Right lobe of liver (tissue), 6 donors: ENCODE results near the gene MGRN1. TPM values are rescaled to one million over a fixed set of nuclear protein-coding genes. Genes with fewer than 3 reads are reported as not detected.
A peak's percentile ranks its signal among the peaks of the same experiment; 100 is the strongest.

ENCODE experiments used
- ATAC-seq, 4 donors: fragments of 200-7000 bp; cut with Tn5 transposase; one replicate each; pipeline ENCODE4 v1.9.1; 2020; ENCODE audit warnings: mild to moderate bottlenecking in 4 of 4, moderate library complexity in 4 of 4
- DNase-seq, 3 donors: peaks; one replicate each; pipeline ENCODE4 v3.0.0-alpha.2; 2020
- H3K27ac ChIP-seq, 3 donors: fragments of 200-600 bp; one replicate each; pipeline ENCODE4 v1.8.0; 2022
- H3K27me3 ChIP-seq, 2 donors: fragments of 200-600 bp; one replicate each; pipeline ENCODE4 v1.8.0; 2022
- H3K36me3 ChIP-seq, 4 donors: fragments of 200-600 bp; sonication (generic) in 1 of 4; one replicate each; pipeline versions ENCODE4 v1.5.1 to v1.8.0; 2017 to 2022; ENCODE audit warnings: control low read depth in 1 of 4
- H3K4me1 ChIP-seq, 4 donors: fragments of 200-600 bp; sonication (generic) in 1 of 4; one replicate each; pipeline versions ENCODE4 v1.5.1 to v1.8.0; 2017 to 2022; ENCODE audit warnings: control low read depth in 1 of 4
- H3K4me3 ChIP-seq, 3 donors: fragments of 200-600 bp; one replicate each; pipeline ENCODE4 v1.8.0; 2022
- H3K9me3 ChIP-seq, 4 donors: fragments of 200-600 bp; sonication (generic) in 1 of 4; one replicate each; pipeline versions ENCODE4 v1.5.1 to v1.8.0; 2017 to 2022; ENCODE audit warnings: control low read depth in 1 of 4
- POLR2A ChIP-seq: fragments of 450-650 bp; IDR thresholded peaks from one replicate; pipeline ENCODE4 v1.6.1; 2017; ENCODE audit warnings: antibody characterized with exemption, mild to moderate bottlenecking
- WGBS: methylation state at CpG from one replicate; pipeline ENCODE4 v1.1.6; 2018; ENCODE audit warnings: low coverage, low lambda C conversion rate; ENCODE audit not compliant: insufficient coverage; ENCODE audit errors: missing lambda C conversion rate; 5-methylcytosine and 5-hydroxymethylcytosine counted together
- intact Hi-C, 2 donors: fragments of 100-400 bp; cut with DNase I; formaldehyde crosslinking; loops; one replicate each; pipeline versions ENCODE4 v1.11.2 to v1.14.1; 2022
- total RNA-seq, 6 experiments: library from RNA; depleted of rRNA in 2 of 6; stranded (reverse); fragments of >200 nt in 2 of 6; fragmentation: NEBNext Ultra II Directional in 3 of 6; extraction: Animal tissue kit (Norgen Biotek cat#: 25700) in 3 of 6; gene quantifications; one replicate each; pipeline versions ENCODE4 v1.1.0 to v1.2.4, GENCODE V29; 2016 to 2023
- TF ChIP-seq, protein P1 (sequence below), 4 donors: fragments of 200-600 bp in 3 of 4; fragments of 450-650 bp in 1 of 4; IDR thresholded peaks; one replicate each; pipeline versions ENCODE4 v1.5.1 to v1.8.0; 2016 to 2022; ENCODE audit warnings: antibody characterized with exemption in 4 of 4, mild to moderate bottlenecking in 2 of 4
- donor health status: DM: no; HTN: yes; CAD: no.
- donor health status: DM: no; HTN: no; CAD: no.
- donor health status: DM: no; HTN: no; CAD: no.
- donor health status: DM: no; HTN: yes; CAD: no.
- donor health status: DM: no; HTN: yes; CAD: no.

The MGRN1 gene
- total RNA-seq, 6 experiments from 2014 or later: 42.5 to 67.3 (median 49.5) TPM

DNA sequence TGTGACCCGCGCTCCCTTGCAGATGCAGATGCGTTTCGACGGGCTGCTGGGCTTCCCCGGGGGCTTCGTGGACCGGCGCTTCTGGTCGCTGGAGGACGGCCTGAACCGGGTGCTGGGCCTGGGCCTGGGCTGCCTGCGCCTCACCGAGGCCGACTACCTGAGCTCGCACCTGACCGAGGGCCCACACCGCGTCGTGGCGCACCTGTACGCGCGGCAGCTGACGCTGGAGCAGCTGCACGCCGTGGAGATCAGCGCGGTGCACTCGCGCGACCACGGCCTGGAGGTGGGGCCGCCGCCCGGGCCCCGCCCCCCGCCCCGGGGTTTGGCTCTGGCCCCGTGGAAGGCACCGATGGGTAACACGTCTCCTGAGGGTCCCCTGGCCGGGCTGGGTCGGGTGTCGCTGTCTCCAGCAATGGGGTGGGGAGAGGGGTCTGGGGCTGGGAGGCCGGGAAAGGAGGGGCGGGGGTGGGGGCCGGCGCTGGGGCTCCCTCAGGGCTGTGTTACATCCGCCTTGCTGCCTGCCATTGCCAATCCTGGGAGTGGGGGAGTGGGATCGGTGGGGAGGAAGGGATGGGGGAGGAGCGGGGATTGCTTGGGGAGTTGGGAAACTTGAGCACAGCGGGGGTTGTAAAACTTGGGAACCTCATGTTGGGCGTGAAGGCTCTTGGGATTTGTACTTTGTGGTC is 69.5 kb downstream of the MGRN1 start:
- peak overlapping the region; percentile 44 to 84 (median 62) for H3K27ac ChIP-seq
- H3K36me3 ChIP-seq: peaks cover 0 to 18% (median 0%) of the 10 kb centered on the region in 4 donors
- peak; percentile 4 to 33 (median 20) for ATAC-seq
- H3K9me3 ChIP-seq: no peaks in the 10 kb centered on the region
- intact Hi-C loops: no loop called here
- TF ChIP-seq POLR2A: no peak
- TF ChIP-seq, protein P1, sequence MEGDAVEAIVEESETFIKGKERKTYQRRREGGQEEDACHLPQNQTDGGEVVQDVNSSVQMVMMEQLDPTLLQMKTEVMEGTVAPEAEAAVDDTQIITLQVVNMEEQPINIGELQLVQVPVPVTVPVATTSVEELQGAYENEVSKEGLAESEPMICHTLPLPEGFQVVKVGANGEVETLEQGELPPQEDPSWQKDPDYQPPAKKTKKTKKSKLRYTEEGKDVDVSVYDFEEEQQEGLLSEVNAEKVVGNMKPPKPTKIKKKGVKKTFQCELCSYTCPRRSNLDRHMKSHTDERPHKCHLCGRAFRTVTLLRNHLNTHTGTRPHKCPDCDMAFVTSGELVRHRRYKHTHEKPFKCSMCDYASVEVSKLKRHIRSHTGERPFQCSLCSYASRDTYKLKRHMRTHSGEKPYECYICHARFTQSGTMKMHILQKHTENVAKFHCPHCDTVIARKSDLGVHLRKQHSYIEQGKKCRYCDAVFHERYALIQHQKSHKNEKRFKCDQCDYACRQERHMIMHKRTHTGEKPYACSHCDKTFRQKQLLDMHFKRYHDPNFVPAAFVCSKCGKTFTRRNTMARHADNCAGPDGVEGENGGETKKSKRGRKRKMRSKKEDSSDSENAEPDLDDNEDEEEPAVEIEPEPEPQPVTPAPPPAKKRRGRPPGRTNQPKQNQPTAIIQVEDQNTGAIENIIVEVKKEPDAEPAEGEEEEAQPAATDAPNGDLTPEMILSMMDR (IDR thresholded peaks at IDR 0.05): no peak
- no peaks in the 10 kb centered on the region for H3K27me3 ChIP-seq
- peaks cover 0 to 29% (median 7%) of the 10 kb centered on the region in 4 donors for H3K4me1 ChIP-seq
- 6% methylated on average over 7 of the region's 54 CpGs for WGBS
- DNase-seq: peak; percentile 49 to 69 (median 68)
- peak overlapping the region; percentile 93 to 99 (median 99) for H3K4me3 ChIP-seq

DNA sequence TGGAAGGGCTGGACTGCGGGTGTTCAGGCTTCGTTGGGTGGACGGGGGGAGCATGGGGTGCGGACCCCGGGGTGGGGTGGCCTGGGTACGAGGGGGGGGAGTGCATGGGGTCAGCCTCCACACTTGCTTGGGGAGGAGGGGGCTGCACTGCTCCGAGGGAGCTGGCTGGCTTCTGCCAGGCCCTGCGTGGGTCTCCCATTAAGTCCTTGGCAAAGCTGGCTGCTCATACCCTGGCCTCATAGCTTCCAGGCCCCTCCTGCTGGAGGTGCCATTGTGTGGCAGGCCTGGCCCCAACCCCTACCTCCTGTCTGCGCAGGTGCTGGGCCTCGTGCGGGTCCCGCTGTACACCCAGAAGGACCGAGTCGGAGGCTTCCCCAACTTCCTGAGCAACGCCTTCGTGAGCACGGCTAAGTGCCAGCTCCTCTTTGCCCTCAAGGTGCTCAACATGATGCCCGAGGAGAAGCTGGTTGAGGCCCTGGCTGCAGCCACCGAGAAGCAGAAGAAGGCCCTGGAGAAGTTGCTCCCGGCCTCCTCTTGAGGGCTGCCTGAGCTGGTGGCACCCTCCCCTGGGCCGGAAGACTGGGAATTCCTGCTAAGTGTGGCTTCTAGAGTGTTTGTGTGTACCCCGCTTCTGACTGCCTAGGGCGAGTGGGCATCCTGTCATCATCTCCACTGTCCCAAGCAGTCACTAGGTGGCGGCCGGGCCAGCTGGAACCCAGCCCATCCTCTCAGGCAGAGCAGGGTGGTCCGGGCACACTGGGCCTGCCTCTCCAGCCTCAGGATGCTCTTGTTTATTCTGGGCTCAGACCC is 70.2 kb downstream of the MGRN1 start:
- H3K27ac ChIP-seq: no peak overlapping the region
- H3K9me3 ChIP-seq: no peaks in the 10 kb centered on the region
- intact Hi-C loops: loop anchor here in 1 of 2 donors (5.0 kb wide), 1 partner anchor 252 kb away; no protein-coding TSS in a partner anchor
- DNase-seq (peak; percentile 37 to 57 (median 51)), ATAC-seq (no peak)
- H3K27me3 ChIP-seq: no peaks in the 10 kb centered on the region
- H3K36me3 ChIP-seq: peaks cover 0 to 23% (median 0%) of the 10 kb centered on the region in 4 donors
- TF ChIP-seq, protein P1 (IDR thresholded peaks at IDR 0.05): no peak
- no peak for TF ChIP-seq POLR2A
- H3K4me1 ChIP-seq: peaks cover 0 to 22% (median 7%) of the 10 kb centered on the region in 4 donors
- H3K4me3 ChIP-seq: peak overlapping the region in 2 of 3 donors; percentile 93 to 99
- WGBS: 21% methylated on average over 9 of the region's 26 CpGs

DNA sequence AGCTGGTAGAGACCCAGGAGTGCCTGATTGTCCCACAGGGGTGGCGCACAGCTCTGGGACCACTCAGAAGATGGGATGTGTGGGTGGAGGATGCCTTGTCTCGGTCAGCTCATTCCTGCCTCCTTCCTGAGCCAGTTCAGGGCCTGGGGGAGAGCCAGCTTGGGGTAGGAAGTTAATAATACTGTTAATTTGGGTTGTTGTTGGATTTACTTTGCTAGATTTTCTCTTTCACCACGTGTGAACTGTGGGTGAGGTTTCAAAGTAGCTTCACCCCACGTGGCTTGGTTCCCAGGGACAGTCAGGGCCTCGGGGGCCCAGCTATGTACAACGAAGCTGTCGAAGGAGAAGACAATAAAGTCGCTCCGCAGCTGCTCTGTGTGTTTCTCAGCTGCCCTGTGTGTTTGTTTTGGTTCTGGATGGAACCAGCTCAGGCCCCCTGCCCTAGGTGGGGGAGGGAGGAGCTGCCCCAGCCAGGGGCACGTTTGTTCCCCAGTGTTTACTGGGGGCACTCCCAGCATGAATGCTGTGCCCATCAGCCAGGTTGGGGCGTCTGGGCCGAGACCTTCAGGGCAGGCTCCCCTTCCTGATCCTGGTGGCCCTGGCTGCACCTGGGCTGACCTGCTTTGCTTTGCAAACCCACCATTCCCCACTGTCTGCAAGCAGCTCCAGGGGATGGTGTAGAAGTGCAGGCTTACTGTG is 71.0 kb downstream of the MGRN1 start:
- intact Hi-C loops: loop anchor here in 1 of 2 donors (5.0 kb wide), 1 partner anchor 252 kb away; no protein-coding TSS in a partner anchor
- no peak for TF ChIP-seq POLR2A
- TF ChIP-seq, protein P1 (IDR thresholded peaks at IDR 0.05): no peak
- Histone ChIP-seq H3K36me3 (peaks cover 0 to 28% (median 2%) of the 10 kb centered on the region in 4 donors), H3K9me3 (no peaks in the 10 kb centered on the region), H3K27ac (no peak overlapping the region), H3K4me1 (peaks cover 0 to 17% (median 7%) of the 10 kb centered on the region in 4 donors), H3K4me3 (no peak overlapping the region), H3K27me3 (no peaks in the 10 kb centered on the region)
- 66% methylated on average over 8 of the region's 12 CpGs for WGBS
- ATAC-seq: no peak
- DNase-seq: no peak

DNA sequence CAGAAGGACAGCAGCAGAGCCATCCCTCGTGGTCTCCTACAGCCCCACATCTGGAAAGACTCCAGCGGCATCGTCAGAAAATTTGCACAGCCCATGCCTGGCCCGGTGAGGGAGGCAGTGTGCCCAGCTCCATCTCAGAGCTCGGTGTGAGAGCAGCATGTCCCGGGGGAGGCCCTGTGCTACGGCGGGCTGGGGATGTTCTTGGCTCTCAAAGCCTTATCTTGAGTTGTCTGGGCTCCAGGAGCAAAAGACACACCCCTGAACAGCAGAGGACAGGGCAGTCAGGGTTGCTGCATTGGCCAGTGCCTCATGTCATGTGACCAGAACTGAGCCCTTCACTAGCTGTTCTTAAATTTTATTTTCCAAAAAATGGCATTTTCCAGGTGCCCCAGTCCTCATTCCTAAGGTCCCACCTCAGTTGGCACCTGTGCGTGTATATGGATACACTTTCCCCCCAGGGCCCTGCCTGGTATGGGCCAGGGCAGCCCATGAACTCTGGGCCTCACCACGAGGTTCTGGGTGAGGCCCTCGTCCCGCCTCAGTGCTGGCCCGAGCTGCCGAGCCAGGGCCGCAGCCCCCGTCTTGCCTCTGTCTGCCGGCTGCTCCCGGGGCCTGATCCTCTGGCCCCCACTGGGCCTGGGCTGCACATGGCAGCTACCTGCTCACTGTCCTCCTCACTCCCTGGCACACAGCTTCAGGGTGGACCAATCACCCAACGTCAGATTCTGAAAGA is 71.7 kb downstream of the MGRN1 start:
- peaks cover 0 to 31% (median 3%) of the 10 kb centered on the region in 4 donors for H3K36me3 ChIP-seq
- no peak overlapping the region for H3K4me3 ChIP-seq
- peaks cover 0 to 19% (median 7%) of the 10 kb centered on the region in 4 donors for H3K4me1 ChIP-seq
- H3K9me3 ChIP-seq: no peaks in the 10 kb centered on the region
- H3K27ac ChIP-seq: no peak overlapping the region
- WGBS: 60% methylated on average over 4 of the region's 19 CpGs
- DNase-seq (peak in 1 of 3 donors; percentile 51), ATAC-seq (no peak)
- H3K27me3 ChIP-seq: no peaks in the 10 kb centered on the region
- TF ChIP-seq POLR2A: no peak
- TF ChIP-seq, protein P1 (IDR thresholded peaks at IDR 0.05): no peak
- intact Hi-C loops: loop anchor here in 1 of 2 donors (5.0 kb wide), 1 partner anchor 251 kb away; no protein-coding TSS in a partner anchor
